HEK293 (cell line): ENCODE data around the gene FERD3L.

ENCODE experiments used
- CTCF ChIA-PET: fragments of 350-600 bp; formaldehyde crosslinking; extraction: SDS; loops from one replicate; lab custom pipeline; 2021; ENCODE audit warnings: antibody characterized with exemption; lab: Yijun Ruan, JAX
- POLR2A ChIA-PET: fragments of 300-600 bp; formaldehyde crosslinking; extraction: SDS; loops from one replicate; lab custom pipeline; 2020; ENCODE audit warnings: antibody characterized with exemption, inconsistent platforms; lab: Yijun Ruan, JAX
- H3K27ac ChIP-seq: fragments of 200-500 bp; sonication (Bioruptor generic); 2 replicates; pipeline ENCODE4 v1.5.1; 2014; ENCODE audit warnings: low read depth, low read length, control low read depth, inconsistent platforms; ENCODE audit errors: extremely low read depth
- H3K36me3 ChIP-seq, 2 experiments: fragments of 200-500 bp in 1 of 2; sonication (Bioruptor generic) in 1 of 2; 1 replicate in 1 of 2; 2 replicates in 1 of 2; pipeline ENCODE4 v1.5.1; 2014 to 2017; ENCODE audit warnings: inconsistent platforms in 2 of 2, low read length in 2 of 2; ENCODE audit not compliant: control insufficient read depth in 2 of 2, insufficient read depth in 1 of 2
- H3K4me1 ChIP-seq: fragments of 200-500 bp; sonication (Bioruptor generic); 2 replicates; pipeline ENCODE4 v1.5.1; 2014; ENCODE audit warnings: mild to moderate bottlenecking, low read length, inconsistent platforms; ENCODE audit not compliant: control insufficient read depth, insufficient read depth
- H3K4me3 ChIP-seq: 2 replicates; pipeline ENCODE4 v1.5.1; 2011; ENCODE audit warnings: low read depth, mild to moderate bottlenecking, control low read depth, low read length, moderate library complexity
- H3K9me3 ChIP-seq: fragments of 200-500 bp; sonication (Bioruptor generic); 2 replicates; pipeline ENCODE4 v1.5.1; 2014; ENCODE audit warnings: low read depth, low read length, inconsistent platforms; ENCODE audit not compliant: control insufficient read depth, insufficient read depth
- FEZF1 ChIP-seq: fragments of 450-650 bp; formaldehyde crosslinking; IDR thresholded peaks from 2 replicates; pipeline ENCODE4 v1.5.1; 2016; ENCODE audit warnings: missing biosample characterization, missing genetic modification characterization
- HOXA7 ChIP-seq: sonication (generic); formaldehyde crosslinking; IDR thresholded peaks from 2 replicates; pipeline ENCODE4 v1.8.1; 2022; ENCODE audit warnings: missing genetic modification reagents, borderline replicate concordance
- ZFP3 ChIP-seq: fragments of 450-650 bp; formaldehyde crosslinking; IDR thresholded peaks from 2 replicates; pipeline ENCODE4 v1.5.1; 2016; ENCODE audit warnings: low read depth, missing biosample characterization, missing genetic modification characterization
- ZNF112 ChIP-seq: fragments of 450-650 bp; formaldehyde crosslinking; IDR thresholded peaks from 2 replicates; pipeline ENCODE4 v1.5.0; 2017; ENCODE audit warnings: missing biosample characterization, missing genetic modification characterization
- ZNF211 ChIP-seq: fragments of 450-650 bp; formaldehyde crosslinking; IDR thresholded peaks from 2 replicates; pipeline ENCODE4 v1.5.1; 2016; ENCODE audit warnings: low read depth, missing biosample characterization, missing genetic modification characterization
- ZNF335 ChIP-seq: fragments of 450-650 bp; formaldehyde crosslinking; conservative IDR thresholded peaks from 2 replicates; pipeline ENCODE4 v1.5.1; 2016; ENCODE audit warnings: missing biosample characterization, missing genetic modification characterization
- ZNF555 ChIP-seq: fragments of 450-650 bp; formaldehyde crosslinking; conservative IDR thresholded peaks from 2 replicates; pipeline ENCODE4 v1.5.1; 2017; ENCODE audit warnings: missing biosample characterization, mild to moderate bottlenecking, missing genetic modification characterization, inconsistent platforms
- ZNF677 ChIP-seq: fragments of 450-650 bp; IDR thresholded peaks from 2 replicates; pipeline ENCODE4 v1.5.0; 2018; ENCODE audit warnings: missing biosample characterization, mild to moderate bottlenecking, missing genetic modification characterization, moderate library complexity
- TF ChIP-seq, protein P1 (sequence below): fragments of 450-650 bp; IDR thresholded peaks from 2 replicates; pipeline ENCODE4 v1.5.1; 2018; ENCODE audit warnings: missing biosample characterization, missing genetic modification characterization
- TF ChIP-seq, protein P2 (sequence below): fragments of 450-650 bp; formaldehyde crosslinking; IDR thresholded peaks from 2 replicates; pipeline ENCODE4 v1.5.1; 2016; ENCODE audit warnings: missing biosample characterization, missing genetic modification characterization
- TF ChIP-seq, protein P3 (sequence below): fragments of 450-650 bp; formaldehyde crosslinking; IDR thresholded peaks from 2 replicates; pipeline ENCODE4 v1.5.1; 2016; ENCODE audit warnings: missing biosample characterization, missing genetic modification characterization
- TF ChIP-seq, protein P4 (sequence below): IDR thresholded peaks from 2 replicates; pipeline ENCODE4 v1.6.1; 2011; ENCODE audit warnings: mild to moderate bottlenecking, low read depth, low read length, borderline replicate concordance
- TF ChIP-seq, protein P5 (sequence below): fragments of 450-650 bp; formaldehyde crosslinking; IDR thresholded peaks from 2 replicates; pipeline ENCODE4 v1.5.1; 2016; ENCODE audit warnings: missing biosample characterization, missing genetic modification characterization
- TF ChIP-seq, protein P6 (sequence below): fragments of 450-650 bp; formaldehyde crosslinking; IDR thresholded peaks from 2 replicates; pipeline ENCODE4 v1.5.1; 2016; ENCODE audit warnings: missing biosample characterization, missing genetic modification characterization
- TF ChIP-seq, protein P7 (sequence below): fragments of 450-650 bp; formaldehyde crosslinking; IDR thresholded peaks from 2 replicates; pipeline ENCODE4 v1.5.0; 2017; ENCODE audit warnings: missing biosample characterization, missing genetic modification characterization, borderline replicate concordance

Gene FERD3L

DNA sequence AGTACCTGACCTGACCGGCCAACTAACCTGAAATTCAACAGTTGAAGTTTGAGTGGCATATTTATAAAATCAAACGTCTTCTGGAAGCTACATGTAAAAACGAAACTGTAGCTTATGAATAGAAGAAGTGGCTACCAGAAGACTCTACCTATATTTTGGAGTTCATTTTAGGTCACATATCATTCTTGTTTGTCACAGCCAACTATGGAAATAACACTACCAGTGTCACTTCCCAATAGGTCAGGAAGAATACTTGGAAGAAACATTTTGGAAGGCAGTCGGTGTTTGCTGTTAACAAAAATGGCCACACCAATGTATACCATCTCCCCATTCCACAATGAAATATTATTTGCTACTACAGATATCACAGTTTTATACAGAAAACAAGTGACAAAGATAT, 40.4 kb downstream of the FERD3L start:
- Histone ChIP-seq H3K27ac (no peak overlapping the region), H3K4me3 (no peak overlapping the region), H3K36me3 (no peaks in the 10 kb centered on the region), H3K9me3 (no peaks in the 10 kb centered on the region), H3K4me1 (no peaks in the 10 kb centered on the region)
- POLR2A ChIA-PET, result interaction anchor here (0.8 kb wide), 1 partner anchor 13 kb away, joined by 3 read pairs; the partner anchor contains the start of gene TWIST1
- CTCF ChIA-PET, result interaction anchor here (1.1 to 1.2 kb wide), 2 partner anchors 8 to 9 kb away, joined by 3 read pairs; no protein-coding TSS in a partner anchor
- no peak for TF ChIP-seq HOXA7 (CRISPR knock-in tag)
- TF ChIP-seq, protein P1, sequence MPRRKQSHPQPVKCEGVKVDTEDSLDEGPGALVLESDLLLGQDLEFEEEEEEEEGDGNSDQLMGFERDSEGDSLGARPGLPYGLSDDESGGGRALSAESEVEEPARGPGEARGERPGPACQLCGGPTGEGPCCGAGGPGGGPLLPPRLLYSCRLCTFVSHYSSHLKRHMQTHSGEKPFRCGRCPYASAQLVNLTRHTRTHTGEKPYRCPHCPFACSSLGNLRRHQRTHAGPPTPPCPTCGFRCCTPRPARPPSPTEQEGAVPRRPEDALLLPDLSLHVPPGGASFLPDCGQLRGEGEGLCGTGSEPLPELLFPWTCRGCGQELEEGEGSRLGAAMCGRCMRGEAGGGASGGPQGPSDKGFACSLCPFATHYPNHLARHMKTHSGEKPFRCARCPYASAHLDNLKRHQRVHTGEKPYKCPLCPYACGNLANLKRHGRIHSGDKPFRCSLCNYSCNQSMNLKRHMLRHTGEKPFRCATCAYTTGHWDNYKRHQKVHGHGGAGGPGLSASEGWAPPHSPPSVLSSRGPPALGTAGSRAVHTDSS (tag by site-specific recombination), result no peak
- TF ChIP-seq, protein P2, sequence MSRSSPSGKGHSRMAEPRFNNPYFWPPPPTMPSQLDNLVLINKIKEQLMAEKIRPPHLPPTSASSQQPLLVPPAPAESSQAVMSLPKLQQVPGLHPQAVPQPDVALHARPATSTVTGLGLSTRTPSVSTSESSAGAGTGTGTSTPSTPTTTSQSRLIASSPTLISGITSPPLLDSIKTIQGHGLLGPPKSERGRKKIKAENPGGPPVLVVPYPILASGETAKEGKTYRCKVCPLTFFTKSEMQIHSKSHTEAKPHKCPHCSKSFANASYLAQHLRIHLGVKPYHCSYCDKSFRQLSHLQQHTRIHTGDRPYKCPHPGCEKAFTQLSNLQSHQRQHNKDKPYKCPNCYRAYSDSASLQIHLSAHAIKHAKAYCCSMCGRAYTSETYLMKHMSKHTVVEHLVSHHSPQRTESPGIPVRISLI (tag by site-specific recombination), result no peak
- TF ChIP-seq, protein P3, sequence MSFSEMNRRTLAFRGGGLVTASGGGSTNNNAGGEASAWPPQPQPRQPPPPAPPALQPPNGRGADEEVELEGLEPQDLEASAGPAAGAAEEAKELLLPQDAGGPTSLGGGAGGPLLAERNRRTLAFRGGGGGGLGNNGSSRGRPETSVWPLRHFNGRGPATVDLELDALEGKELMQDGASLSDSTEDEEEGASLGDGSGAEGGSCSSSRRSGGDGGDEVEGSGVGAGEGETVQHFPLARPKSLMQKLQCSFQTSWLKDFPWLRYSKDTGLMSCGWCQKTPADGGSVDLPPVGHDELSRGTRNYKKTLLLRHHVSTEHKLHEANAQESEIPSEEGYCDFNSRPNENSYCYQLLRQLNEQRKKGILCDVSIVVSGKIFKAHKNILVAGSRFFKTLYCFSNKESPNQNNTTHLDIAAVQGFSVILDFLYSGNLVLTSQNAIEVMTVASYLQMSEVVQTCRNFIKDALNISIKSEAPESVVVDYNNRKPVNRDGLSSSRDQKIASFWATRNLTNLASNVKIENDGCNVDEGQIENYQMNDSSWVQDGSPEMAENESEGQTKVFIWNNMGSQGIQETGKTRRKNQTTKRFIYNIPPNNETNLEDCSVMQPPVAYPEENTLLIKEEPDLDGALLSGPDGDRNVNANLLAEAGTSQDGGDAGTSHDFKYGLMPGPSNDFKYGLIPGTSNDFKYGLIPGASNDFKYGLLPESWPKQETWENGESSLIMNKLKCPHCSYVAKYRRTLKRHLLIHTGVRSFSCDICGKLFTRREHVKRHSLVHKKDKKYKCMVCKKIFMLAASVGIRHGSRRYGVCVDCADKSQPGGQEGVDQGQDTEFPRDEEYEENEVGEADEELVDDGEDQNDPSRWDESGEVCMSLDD (tag by site-specific recombination), result no peak
- TF ChIP-seq ZNF555 (tag by site-specific recombination), result no peak
- no peak for TF ChIP-seq ZNF211 (tag by site-specific recombination)
- no peak for TF ChIP-seq ZNF335 (tag by site-specific recombination)
- TF ChIP-seq ZNF677 (tag by site-specific recombination), result no peak
- no peak for TF ChIP-seq ZNF112 (tag by site-specific recombination)
- no peak for TF ChIP-seq FEZF1 (tag by site-specific recombination)
- TF ChIP-seq ZFP3, result no peak
- TF ChIP-seq, protein P4, sequence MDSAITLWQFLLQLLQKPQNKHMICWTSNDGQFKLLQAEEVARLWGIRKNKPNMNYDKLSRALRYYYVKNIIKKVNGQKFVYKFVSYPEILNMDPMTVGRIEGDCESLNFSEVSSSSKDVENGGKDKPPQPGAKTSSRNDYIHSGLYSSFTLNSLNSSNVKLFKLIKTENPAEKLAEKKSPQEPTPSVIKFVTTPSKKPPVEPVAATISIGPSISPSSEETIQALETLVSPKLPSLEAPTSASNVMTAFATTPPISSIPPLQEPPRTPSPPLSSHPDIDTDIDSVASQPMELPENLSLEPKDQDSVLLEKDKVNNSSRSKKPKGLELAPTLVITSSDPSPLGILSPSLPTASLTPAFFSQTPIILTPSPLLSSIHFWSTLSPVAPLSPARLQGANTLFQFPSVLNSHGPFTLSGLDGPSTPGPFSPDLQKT, result no peak
- TF ChIP-seq, protein P5, sequence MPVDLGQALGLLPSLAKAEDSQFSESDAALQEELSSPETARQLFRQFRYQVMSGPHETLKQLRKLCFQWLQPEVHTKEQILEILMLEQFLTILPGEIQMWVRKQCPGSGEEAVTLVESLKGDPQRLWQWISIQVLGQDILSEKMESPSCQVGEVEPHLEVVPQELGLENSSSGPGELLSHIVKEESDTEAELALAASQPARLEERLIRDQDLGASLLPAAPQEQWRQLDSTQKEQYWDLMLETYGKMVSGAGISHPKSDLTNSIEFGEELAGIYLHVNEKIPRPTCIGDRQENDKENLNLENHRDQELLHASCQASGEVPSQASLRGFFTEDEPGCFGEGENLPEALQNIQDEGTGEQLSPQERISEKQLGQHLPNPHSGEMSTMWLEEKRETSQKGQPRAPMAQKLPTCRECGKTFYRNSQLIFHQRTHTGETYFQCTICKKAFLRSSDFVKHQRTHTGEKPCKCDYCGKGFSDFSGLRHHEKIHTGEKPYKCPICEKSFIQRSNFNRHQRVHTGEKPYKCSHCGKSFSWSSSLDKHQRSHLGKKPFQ (tag by site-specific recombination), result no peak
- TF ChIP-seq, protein P6, sequence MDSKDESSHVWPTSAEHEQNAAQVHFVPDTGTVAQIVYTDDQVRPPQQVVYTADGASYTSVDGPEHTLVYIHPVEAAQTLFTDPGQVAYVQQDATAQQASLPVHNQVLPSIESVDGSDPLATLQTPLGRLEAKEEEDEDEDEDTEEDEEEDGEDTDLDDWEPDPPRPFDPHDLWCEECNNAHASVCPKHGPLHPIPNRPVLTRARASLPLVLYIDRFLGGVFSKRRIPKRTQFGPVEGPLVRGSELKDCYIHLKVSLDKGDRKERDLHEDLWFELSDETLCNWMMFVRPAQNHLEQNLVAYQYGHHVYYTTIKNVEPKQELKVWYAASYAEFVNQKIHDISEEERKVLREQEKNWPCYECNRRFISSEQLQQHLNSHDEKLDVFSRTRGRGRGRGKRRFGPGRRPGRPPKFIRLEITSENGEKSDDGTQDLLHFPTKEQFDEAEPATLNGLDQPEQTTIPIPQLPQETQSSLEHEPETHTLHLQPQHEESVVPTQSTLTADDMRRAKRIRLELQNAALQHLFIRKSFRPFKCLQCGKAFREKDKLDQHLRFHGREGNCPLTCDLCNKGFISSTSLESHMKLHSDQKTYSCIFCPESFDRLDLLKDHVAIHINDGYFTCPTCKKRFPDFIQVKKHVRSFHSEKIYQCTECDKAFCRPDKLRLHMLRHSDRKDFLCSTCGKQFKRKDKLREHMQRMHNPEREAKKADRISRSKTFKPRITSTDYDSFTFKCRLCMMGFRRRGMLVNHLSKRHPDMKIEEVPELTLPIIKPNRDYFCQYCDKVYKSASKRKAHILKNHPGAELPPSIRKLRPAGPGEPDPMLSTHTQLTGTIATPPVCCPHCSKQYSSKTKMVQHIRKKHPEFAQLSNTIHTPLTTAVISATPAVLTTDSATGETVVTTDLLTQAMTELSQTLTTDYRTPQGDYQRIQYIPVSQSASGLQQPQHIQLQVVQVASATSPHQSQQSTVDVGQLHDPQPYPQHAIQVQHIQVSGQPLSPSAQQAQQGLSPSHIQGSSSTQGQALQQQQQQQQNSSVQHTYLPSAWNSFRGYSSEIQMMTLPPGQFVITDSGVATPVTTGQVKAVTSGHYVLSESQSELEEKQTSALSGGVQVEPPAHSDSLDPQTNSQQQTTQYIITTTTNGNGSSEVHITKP, result no peak
- TF ChIP-seq, protein P7, sequence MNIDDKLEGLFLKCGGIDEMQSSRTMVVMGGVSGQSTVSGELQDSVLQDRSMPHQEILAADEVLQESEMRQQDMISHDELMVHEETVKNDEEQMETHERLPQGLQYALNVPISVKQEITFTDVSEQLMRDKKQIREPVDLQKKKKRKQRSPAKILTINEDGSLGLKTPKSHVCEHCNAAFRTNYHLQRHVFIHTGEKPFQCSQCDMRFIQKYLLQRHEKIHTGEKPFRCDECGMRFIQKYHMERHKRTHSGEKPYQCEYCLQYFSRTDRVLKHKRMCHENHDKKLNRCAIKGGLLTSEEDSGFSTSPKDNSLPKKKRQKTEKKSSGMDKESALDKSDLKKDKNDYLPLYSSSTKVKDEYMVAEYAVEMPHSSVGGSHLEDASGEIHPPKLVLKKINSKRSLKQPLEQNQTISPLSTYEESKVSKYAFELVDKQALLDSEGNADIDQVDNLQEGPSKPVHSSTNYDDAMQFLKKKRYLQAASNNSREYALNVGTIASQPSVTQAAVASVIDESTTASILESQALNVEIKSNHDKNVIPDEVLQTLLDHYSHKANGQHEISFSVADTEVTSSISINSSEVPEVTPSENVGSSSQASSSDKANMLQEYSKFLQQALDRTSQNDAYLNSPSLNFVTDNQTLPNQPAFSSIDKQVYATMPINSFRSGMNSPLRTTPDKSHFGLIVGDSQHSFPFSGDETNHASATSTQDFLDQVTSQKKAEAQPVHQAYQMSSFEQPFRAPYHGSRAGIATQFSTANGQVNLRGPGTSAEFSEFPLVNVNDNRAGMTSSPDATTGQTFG (tag by site-specific recombination), result no peak
